GM10847 (cell line): ENCODE results near the gene RAB38.

Experiments used
- POLR2A ChIP-seq: IDR thresholded peaks from 2 replicates; pipeline ENCODE4 v1.6.1; 2011; ENCODE audit not compliant: insufficient read length; ENCODE audit errors: extremely low read depth

RAB38 gene

DNA sequence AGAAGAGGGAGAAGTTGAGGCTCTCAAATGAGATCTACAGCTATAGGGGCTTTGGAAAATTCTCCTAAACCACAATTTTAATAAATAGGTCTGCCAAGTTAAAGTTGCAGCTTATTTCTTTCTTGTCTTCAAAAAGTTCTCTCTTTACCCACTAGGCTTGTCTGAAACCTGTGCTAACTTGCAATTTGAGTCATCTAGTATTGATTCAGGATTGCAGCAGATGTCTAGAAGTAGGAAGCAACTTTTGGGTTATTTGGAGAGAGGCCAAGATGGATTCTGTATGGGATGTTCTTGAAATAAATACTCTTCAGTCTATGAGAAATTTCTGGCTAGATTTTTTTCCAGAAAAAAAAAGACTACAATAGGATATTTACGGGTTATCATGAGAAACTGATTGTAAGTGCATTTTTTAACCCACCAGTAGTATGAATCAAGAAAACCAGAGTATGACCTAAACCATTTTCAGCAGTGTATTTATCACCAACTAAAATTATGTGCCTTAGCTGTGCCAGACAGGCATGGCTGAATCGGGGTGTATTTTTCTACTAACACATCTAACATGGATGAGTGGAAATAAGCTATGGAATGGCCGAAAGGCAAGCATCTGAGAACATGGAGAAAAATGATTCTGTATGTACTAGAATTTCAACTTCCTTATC is 4.9 kb upstream of the RAB38 start:
- TF ChIP-seq POLR2A = no peak

DNA sequence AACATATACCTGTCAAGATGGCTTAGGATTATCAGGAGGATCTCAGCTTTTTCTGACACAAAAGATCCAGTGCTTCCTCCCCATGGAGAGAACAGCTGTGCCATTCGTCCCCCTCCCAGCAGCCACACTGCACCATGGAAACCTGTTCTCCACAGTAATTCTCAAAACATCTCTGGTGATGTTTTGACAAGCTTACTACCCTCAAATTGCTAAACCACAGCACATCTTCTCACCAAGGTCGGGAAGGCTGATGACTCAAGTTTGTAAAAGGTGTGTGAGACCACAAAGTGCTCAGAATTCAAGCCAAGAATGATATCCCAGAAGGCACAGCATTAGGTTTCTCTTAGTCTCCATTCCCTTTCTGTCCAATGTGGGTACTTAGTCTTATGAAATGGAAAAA is 3.9 kb upstream of the RAB38 start:
- no peak for TF ChIP-seq POLR2A

- TF ChIP-seq POLR2A = no peak
Observed at GRCh38 chr11:88178191-88178590, 2.9 kb upstream of the RAB38 start.

DNA sequence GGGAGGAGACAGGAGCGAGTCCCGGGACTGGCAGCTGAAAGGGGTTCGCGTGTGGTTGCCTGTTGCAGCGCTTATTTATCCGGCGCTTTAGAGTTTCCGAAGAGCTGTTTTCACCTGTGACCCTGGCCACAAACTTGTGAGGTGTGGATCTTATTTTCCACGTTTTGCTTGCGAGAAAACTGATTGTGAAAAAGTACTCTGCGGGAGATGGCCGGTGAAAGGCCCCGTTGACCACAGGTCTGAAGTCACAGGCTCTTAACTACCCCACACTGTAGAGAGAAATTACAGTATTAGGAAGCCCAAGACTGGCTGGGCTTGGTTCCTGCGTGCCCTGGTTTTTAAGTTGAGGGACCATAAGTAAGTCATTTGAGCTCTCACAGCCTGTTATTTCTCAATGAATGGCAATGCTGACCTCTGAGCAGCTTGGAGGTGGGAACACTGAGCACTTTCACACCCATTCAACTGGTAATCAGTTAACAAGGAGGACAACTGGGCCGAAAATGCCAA is 379 bp upstream of the RAB38 start:
- TF ChIP-seq POLR2A = no peak

GRCh38 chr11:88173956-88174355 is 1.3 kb downstream of the RAB38 start:
- TF ChIP-seq POLR2A = no peak

DNA sequence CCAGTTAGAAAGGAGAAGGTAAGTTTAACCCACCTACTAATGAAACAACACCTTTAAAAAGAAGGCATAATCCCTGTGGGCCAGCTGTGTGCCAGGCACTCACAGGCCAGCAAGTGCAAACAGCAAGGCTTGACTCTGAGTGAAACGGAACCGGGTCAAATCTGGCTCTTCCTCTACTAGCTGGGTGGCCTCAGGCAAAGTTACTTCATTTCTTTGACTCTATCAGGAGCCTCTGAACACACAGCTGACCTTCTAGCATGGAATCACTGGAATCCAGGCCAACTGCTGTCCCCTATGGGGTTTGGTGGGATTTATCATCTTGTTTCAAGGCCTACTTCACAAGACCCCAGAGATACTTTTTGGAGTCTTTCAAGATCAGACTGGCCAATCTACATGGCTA is 3.3 kb downstream of the RAB38 start:
- no peak for TF ChIP-seq POLR2A

DNA sequence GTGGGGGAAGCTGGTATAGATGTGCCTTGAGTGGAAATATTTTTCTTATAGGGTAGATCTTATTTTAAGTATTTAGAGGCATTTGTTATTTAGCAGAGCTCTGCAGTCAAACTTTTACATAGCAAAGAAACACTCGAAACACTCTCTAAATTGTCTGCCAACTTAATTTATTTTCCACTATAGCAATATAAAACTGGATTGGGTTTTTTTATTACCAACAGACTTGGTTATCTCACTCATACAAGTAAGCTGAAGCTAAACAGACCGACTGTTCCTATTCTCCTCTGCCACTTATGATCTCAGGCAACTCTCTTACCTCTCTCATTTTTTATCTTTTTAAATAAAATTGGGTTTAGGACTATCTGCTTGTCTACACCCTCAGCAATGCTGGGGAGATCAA is 4.6 kb downstream of the RAB38 start:
- TF ChIP-seq POLR2A = no peak

GRCh38 chr11:88169881-88170280 is 5.4 kb downstream of the RAB38 start:
- no peak for TF ChIP-seq POLR2A

- no peak for TF ChIP-seq POLR2A
Observed at GRCh38 chr11:88169471-88169870, 5.8 kb downstream of the RAB38 start.

- TF ChIP-seq POLR2A = no peak
Observed at GRCh38 chr11:88167853-88168252, 7.4 kb downstream of the RAB38 start.

- TF ChIP-seq POLR2A = no peak
Observed at GRCh38 chr11:88164806-88165585, 10.2 kb downstream of the RAB38 start.

GRCh38 chr11:88164320-88164719 is 10.9 kb downstream of the RAB38 start:
- no peak for TF ChIP-seq POLR2A

DNA sequence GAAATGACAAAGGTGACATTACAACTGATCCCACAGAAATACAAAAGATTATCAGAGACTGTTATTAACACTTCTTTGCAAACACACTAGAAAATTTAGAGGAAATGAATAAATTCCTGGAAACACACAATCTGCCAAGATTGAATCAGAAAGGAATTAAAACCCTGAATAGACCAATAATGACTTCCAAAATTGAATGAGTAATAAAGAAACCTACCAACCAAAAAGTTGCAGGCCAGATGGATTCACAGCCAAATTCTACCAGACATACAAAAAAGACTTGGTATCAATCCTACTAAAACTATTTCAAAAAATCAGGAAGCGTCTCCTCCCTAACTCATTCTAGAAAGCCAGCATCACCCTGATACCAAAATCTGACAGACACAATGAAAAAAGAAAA is 17.2 kb downstream of the RAB38 start:
- no peak for TF ChIP-seq POLR2A

- no peak for TF ChIP-seq POLR2A
Observed at GRCh38 chr11:88157370-88157769, 17.9 kb downstream of the RAB38 start.

DNA sequence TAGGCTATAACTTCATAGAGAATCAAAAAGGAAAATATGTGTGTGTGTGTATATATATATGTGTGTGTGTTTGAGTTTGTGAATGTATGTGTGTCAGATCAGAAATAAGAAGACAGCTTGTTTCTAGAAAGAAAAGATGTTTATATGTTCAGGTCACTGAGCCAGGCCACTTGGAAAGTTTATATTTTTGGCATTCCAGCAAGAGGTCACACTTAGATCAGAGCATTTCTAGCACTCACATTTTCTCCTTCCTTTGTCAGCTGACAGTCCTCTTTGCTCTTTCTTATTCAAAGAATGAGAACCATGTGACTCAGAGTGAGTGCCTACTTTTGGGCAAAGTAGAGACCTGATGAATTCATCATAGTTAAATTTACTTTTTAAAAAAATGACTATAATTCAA is 22.9 kb downstream of the RAB38 start:
- no peak for TF ChIP-seq POLR2A

GRCh38 chr11:88151709-88152265 is 23.5 kb downstream of the RAB38 start:
- TF ChIP-seq POLR2A = no peak
